Esophagus squamous epithelium (tissue), 5 donors: Measurements from ENCODE around the gene SELENOV. TPM values are rescaled to one million over a fixed set of nuclear protein-coding genes. Genes with fewer than 3 reads are reported as not detected.

Experiments used
- DNase-seq: peaks from one replicate; lab custom pipeline; 2025; lab: John Stamatoyannopoulos, UW
- H3K27ac ChIP-seq, 4 donors: fragments of 200-600 bp; sonication (generic); one replicate each; pipeline ENCODE4 v1.5.1; 2016 to 2019; ENCODE audit warnings: mild to moderate bottlenecking in 1 of 4
- H3K27me3 ChIP-seq, 4 donors: fragments of 200-600 bp; sonication (generic); 1 replicate in 3 of 4; 2 replicates in 1 of 4; pipeline versions ENCODE4 v1.5.1 to v1.6.0; 2017 to 2021; ENCODE audit warnings: antibody characterized with exemption in 1 of 4
- H3K36me3 ChIP-seq, 3 donors: fragments of 200-600 bp; sonication (generic); one replicate each; pipeline ENCODE4 v1.5.1; 2016 to 2019
- H3K4me1 ChIP-seq, 3 donors: fragments of 200-600 bp; sonication (generic); one replicate each; pipeline ENCODE4 v1.5.1; 2017 to 2019
- H3K4me3 ChIP-seq, 4 donors: fragments of 200-600 bp; sonication (generic); 1 replicate in 3 of 4; 2 replicates in 1 of 4; pipeline ENCODE4 v1.5.1; 2016 to 2019; ENCODE audit warnings: mild to moderate bottlenecking in 2 of 4, moderate library complexity in 1 of 4
- H3K9me3 ChIP-seq, 3 donors: fragments of 200-600 bp; sonication (generic); one replicate each; pipeline ENCODE4 v1.5.1; 2016 to 2019
- CTCF ChIP-seq, 6 experiments: fragments of 450-650 bp in 4 of 6; fragments of 200-600 bp in 2 of 6; sonication (generic) in 2 of 6; IDR thresholded peaks; one replicate each; pipeline ENCODE4 v1.5.1; 2016 to 2019; ENCODE audit warnings: antibody characterized with exemption in 6 of 6, mild to moderate bottlenecking in 4 of 6, moderate library complexity in 4 of 6
- POLR2A ChIP-seq, 4 donors: fragments of 450-650 bp; IDR thresholded peaks; one replicate each; pipeline ENCODE4 v1.6.1; 2017; ENCODE audit warnings: antibody characterized with exemption in 4 of 4, mild to moderate bottlenecking in 4 of 4, moderate library complexity in 3 of 4
- WGBS, 2 donors: methylation state at CpG; one replicate each; pipeline ENCODE4 v1.1.5; 2018; 5-methylcytosine and 5-hydroxymethylcytosine counted together
- intact Hi-C: fragments of 100-400 bp; cut with DNase I; formaldehyde crosslinking; loops from one replicate; pipeline ENCODE4 v1.15.0; 2022
- total RNA-seq, 4 donors: library from RNA; depleted of rRNA; stranded (reverse); fragments of >200 nt; gene quantifications; one replicate each; pipeline ENCODE4 v1.1.0, GENCODE V29; 2016
- donor health status: DM: yes; HTN: yes; CAD: no.

SELENOV gene
- total RNA-seq, 4 donors from 2014 or later = not detected

- H3K27me3 ChIP-seq = peaks cover 0 to 8% (median 0%) of the 10 kb centered on the region in 4 donors
- H3K9me3 ChIP-seq = no peaks in the 10 kb centered on the region
- TF ChIP-seq POLR2A (IDR thresholded peaks at IDR 0.05) (no peak), CTCF (IDR thresholded peaks at IDR 0.05) (no peak)
- DNase-seq = no peak
- H3K27ac ChIP-seq = no peak overlapping the region
- intact Hi-C loops = loop anchor here (5.0 kb wide), 1 partner anchor 119 kb away; no protein-coding TSS in a partner anchor
- no peaks in the 10 kb centered on the region for H3K36me3 ChIP-seq
- H3K4me3 ChIP-seq = no peak overlapping the region
- peaks cover 0 to 5% (median 0%) of the 10 kb centered on the region in 3 donors for H3K4me1 ChIP-seq
- 52 to 70% methylated on average over 5 to 7 of the region's 7 CpGs for WGBS, 2 donors
Observed at GRCh38 chr19:39553082-39553652, 38.2 kb downstream of the SELENOV start.

- DNase-seq = no peak
- no peak overlapping the region for H3K27ac ChIP-seq
- peaks cover 0 to 8% (median 0%) of the 10 kb centered on the region in 3 donors for H3K4me1 ChIP-seq
- H3K9me3 ChIP-seq = no peaks in the 10 kb centered on the region
- TF ChIP-seq CTCF (IDR thresholded peaks at IDR 0.05) (no peak), POLR2A (IDR thresholded peaks at IDR 0.05) (no peak)
- no peak overlapping the region for H3K4me3 ChIP-seq
- no peaks in the 10 kb centered on the region for H3K36me3 ChIP-seq
- WGBS, 2 donors = 60 to 65% methylated on average over 4 of the region's 4 CpGs
- intact Hi-C loops = loop anchor here (5.0 kb wide), 1 partner anchor 117 kb away; no protein-coding TSS in a partner anchor
- peaks cover 0 to 8% (median 0%) of the 10 kb centered on the region in 4 donors for H3K27me3 ChIP-seq
Observed at GRCh38 chr19:39554701-39555311, 39.9 kb downstream of the SELENOV start.

GRCh38 chr19:39555883-39556282 is 40.9 kb downstream of the SELENOV start:
- Histone ChIP-seq H3K9me3 (no peaks in the 10 kb centered on the region), H3K27ac (no peak overlapping the region), H3K4me1 (peaks cover 0 to 8% (median 0%) of the 10 kb centered on the region in 3 donors), H3K36me3 (no peaks in the 10 kb centered on the region), H3K4me3 (no peak overlapping the region), H3K27me3 (peaks cover 0 to 8% (median 0%) of the 10 kb centered on the region in 4 donors)
- intact Hi-C loops = no loop called here
- 36 to 50% methylated on average over 1 of the region's 1 CpG for WGBS, 2 donors
- TF ChIP-seq CTCF (IDR thresholded peaks at IDR 0.05) (no peak), POLR2A (IDR thresholded peaks at IDR 0.05) (no peak)
- DNase-seq = no peak

GRCh38 chr19:39557811-39558623 is 43.1 kb downstream of the SELENOV start:
- 33 to 45% methylated on average over 5 of the region's 5 CpGs for WGBS, 2 donors
- no peak overlapping the region for H3K4me3 ChIP-seq
- no peaks in the 10 kb centered on the region for H3K36me3 ChIP-seq
- H3K9me3 ChIP-seq = no peaks in the 10 kb centered on the region
- no peak for DNase-seq
- no peak overlapping the region for H3K27ac ChIP-seq
- intact Hi-C loops = no loop called here
- peaks cover 0 to 8% (median 0%) of the 10 kb centered on the region in 3 donors for H3K4me1 ChIP-seq
- peaks cover 0 to 9% (median 0%) of the 10 kb centered on the region in 4 donors for H3K27me3 ChIP-seq
- TF ChIP-seq POLR2A (IDR thresholded peaks at IDR 0.05) (no peak), CTCF (IDR thresholded peaks at IDR 0.05) (no peak)
